A549 treated with dexamethasone at 1 μM for 4 hours (cell line): ENCODE measurements around the gene ABRAXAS1. TPM values are rescaled to one million over a fixed set of nuclear protein-coding genes. Genes with fewer than 3 reads are reported as not detected.

Source experiments
- total RNA-seq: library from RNA; stranded (reverse); fragments of 200-300 nt; extraction: Qiagen RNA extraction; gene quantifications from 5 replicates; pipeline ENCODE4 v1.2.3, GENCODE V29; 2022

The ABRAXAS1 gene
- total RNA-seq = 5.4 to 7.3 TPM (median 6.9 TPM) in 5 replicates

GRCh38 chr4:83484500-83485461, at the start of gene ABRAXAS1:
Gene ABRAXAS1 (minus strand): TSS chr4:83485100. CDS start chr4:83485072, 28 bp downstream.

GRCh38 chr4:83455281-83456183, 29.4 kb downstream of the ABRAXAS1 start, which contains the start of the genes HELQ and MRPS18C:
Gene HELQ (minus strand): TSS chr4:83455823. CDS start chr4:83455693, 130 bp downstream.
Gene MRPS18C (plus strand): TSS chr4:83456058. CDS start chr4:83456078, 20 bp downstream.

Other genes starting within 250 kb of the ABRAXAS1 start
- gene COQ2, start 200.3 kb downstream of the ABRAXAS1 start, total RNA-seq = 18.5 to 22.6 TPM (median 21.7 TPM) in 5 replicates
- 1.2 to 1.7 TPM (median 1.4 TPM) in 5 replicates for gene HPSE, start 150.3 kb downstream of the ABRAXAS1 start, total RNA-seq
- 3.2 to 5.6 TPM (median 5.1 TPM) in 5 replicates for gene HELQ, start 29.3 kb downstream of the ABRAXAS1 start, total RNA-seq
- 42.4 to 71.1 TPM (median 47.4 TPM) in 5 replicates for gene MRPS18C, start 29.0 kb downstream of the ABRAXAS1 start, total RNA-seq
- 28.4 to 41.8 TPM (median 32.8 TPM) in 5 replicates for gene GPAT3, start 51.0 kb upstream of the ABRAXAS1 start, total RNA-seq